Chondrocyte (in vitro differentiated cells): ENCODE measurements around the gene TSHZ2. TPM values are rescaled to one million over a fixed set of nuclear protein-coding genes. Genes with fewer than 3 reads are reported as not detected.

Experiments used
- DNase-seq: peaks from one replicate; pipeline ENCODE4 v3.0.0; 2021; ENCODE audit warnings: mixed read lengths, low spot score
- H3K27ac Mint-ChIP-seq: one replicate; pipeline ENCODE4 v1.8.0; 2021; ENCODE audit warnings: mild to moderate bottlenecking, moderate library complexity, mixed read lengths; ENCODE audit not compliant: unreplicated experiment
- H3K27me3 Mint-ChIP-seq: 2 replicates; pipeline ENCODE4 v1.8.0; 2021; ENCODE audit warnings: low read depth, mixed read lengths
- H3K36me3 Mint-ChIP-seq: 2 replicates; pipeline ENCODE4 v1.8.0; 2021; ENCODE audit warnings: low read depth, mixed read lengths
- H3K4me1 Mint-ChIP-seq: 2 replicates; pipeline ENCODE4 v1.8.0; 2021; ENCODE audit warnings: low read depth, mild to moderate bottlenecking, mixed read lengths
- H3K4me3 Mint-ChIP-seq: one replicate; pipeline ENCODE4 v1.8.0; 2021; ENCODE audit warnings: mild to moderate bottlenecking, moderate library complexity, mixed read lengths; ENCODE audit not compliant: unreplicated experiment
- H3K9me3 Mint-ChIP-seq: 2 replicates; pipeline ENCODE4 v1.8.0; 2021; ENCODE audit warnings: low read depth, mixed read lengths
- CTCF ChIP-seq: fragments of 200-600 bp; sonication (generic); IDR thresholded peaks from 2 replicates; pipeline ENCODE4 v1.5.0; 2021; ENCODE audit warnings: antibody characterized with exemption, mild to moderate bottlenecking, moderate library complexity
- total RNA-seq: library from RNA; stranded (reverse); gene quantifications from 3 replicates; pipeline ENCODE4 v1.2.1, GENCODE V29; 2021

TSHZ2 gene
- total RNA-seq, 1 donor from 2014 or later, result 0.37 TPM

GRCh38 chr20:53050338-53050737 lies 78.2 kb downstream of the TSHZ2 start:
- H3K27me3 Mint-ChIP-seq, result no peaks in the 10 kb centered on the region
- H3K27ac Mint-ChIP-seq, result no peak overlapping the region
- peaks cover 10% of the 10 kb centered on the region for H3K9me3 Mint-ChIP-seq
- no peak for TF ChIP-seq CTCF
- H3K4me3 Mint-ChIP-seq, result no peak overlapping the region
- DNase-seq, result no peak
- no peaks in the 10 kb centered on the region for H3K4me1 Mint-ChIP-seq
- no peaks in the 10 kb centered on the region for H3K36me3 Mint-ChIP-seq

GRCh38 chr20:53052380-53052779 lies 80.2 kb downstream of the TSHZ2 start:
- no peak overlapping the region for H3K4me3 Mint-ChIP-seq
- no peaks in the 10 kb centered on the region for H3K27me3 Mint-ChIP-seq
- peaks cover 6% of the 10 kb centered on the region for H3K9me3 Mint-ChIP-seq
- no peaks in the 10 kb centered on the region for H3K36me3 Mint-ChIP-seq
- DNase-seq, result no peak
- TF ChIP-seq CTCF, result no peak
- H3K4me1 Mint-ChIP-seq, result no peaks in the 10 kb centered on the region
- no peak overlapping the region for H3K27ac Mint-ChIP-seq

- Mint-ChIP-seq H3K9me3 (no peaks in the 10 kb centered on the region), H3K4me1 (no peaks in the 10 kb centered on the region), H3K36me3 (no peaks in the 10 kb centered on the region), H3K4me3 (no peak overlapping the region), H3K27ac (no peak overlapping the region), H3K27me3 (no peaks in the 10 kb centered on the region)
- no peak for DNase-seq
- TF ChIP-seq CTCF, result no peak
Measured at GRCh38 chr20:53053595-53053994, 81.4 kb downstream of the TSHZ2 start.

GRCh38 chr20:53055367-53056067 lies 83.4 kb downstream of the TSHZ2 start:
- Mint-ChIP-seq H3K36me3 (no peaks in the 10 kb centered on the region), H3K27ac (no peak overlapping the region), H3K4me3 (no peak overlapping the region), H3K9me3 (no peaks in the 10 kb centered on the region), H3K27me3 (no peaks in the 10 kb centered on the region), H3K4me1 (no peaks in the 10 kb centered on the region)
- DNase-seq, result no peak
- no peak for TF ChIP-seq CTCF

- H3K4me1 Mint-ChIP-seq, result no peaks in the 10 kb centered on the region
- no peak overlapping the region for H3K27ac Mint-ChIP-seq
- no peak for DNase-seq
- TF ChIP-seq CTCF, result no peak
- H3K9me3 Mint-ChIP-seq, result no peaks in the 10 kb centered on the region
- no peaks in the 10 kb centered on the region for H3K27me3 Mint-ChIP-seq
- H3K4me3 Mint-ChIP-seq, result no peak overlapping the region
- no peaks in the 10 kb centered on the region for H3K36me3 Mint-ChIP-seq
Measured at GRCh38 chr20:53057579-53057978, 85.4 kb downstream of the TSHZ2 start.
